PC-3 (cell line): ENCODE measurements around the gene GALNT1. TPM values are rescaled to one million over a fixed set of nuclear protein-coding genes. Genes with fewer than 3 reads are reported as not detected.

Experiments used
- ATAC-seq: fragments of 200-7000 bp; cut with Tn5 transposase; 2 replicates; pipeline ENCODE4 v1.9.1; 2020; ENCODE audit warnings: mild to moderate bottlenecking, moderate library complexity
- BruUV-seq: library from RNA; stranded (reverse); fragments of 400-500 nt; replicated peaks from 2 replicates; lab custom pipeline; 2021; lab: Mats Ljungman, UMichigan
- CTCF ChIA-PET: fragments of 300-600 bp; sonication (Branson Sonifier 250); formaldehyde crosslinking; loops from one replicate; lab custom pipeline; 2022; ENCODE audit warnings: antibody characterized with exemption; lab: Charles Lee
- POLR2A ChIA-PET: fragments of 300-600 bp; sonication (Branson Sonifier 250); formaldehyde crosslinking; loops from one replicate; lab custom pipeline; 2022; ENCODE audit warnings: antibody characterized with exemption; ENCODE audit not compliant: unreplicated experiment; lab: Charles Lee
- DNase-seq: peaks from one replicate; pipeline ENCODE4 v3.0.0-alpha.2; 2015
- H2AFZ ChIP-seq: fragments of 300-600 bp; sonication (generic); 2 replicates; pipeline ENCODE4 v1.6.0; 2016; ENCODE audit warnings: antibody characterized with exemption, low read length
- H3F3A ChIP-seq: fragments of 300-600 bp; sonication (generic); one replicate; pipeline ENCODE4 v1.6.0; 2017; ENCODE audit warnings: antibody characterized with exemption, low read length, control low read depth, mild to moderate bottlenecking; ENCODE audit not compliant: unreplicated experiment
- H3K27ac ChIP-seq: fragments of 300-600 bp; sonication (generic); 2 replicates; pipeline ENCODE4 v1.5.1; 2016; ENCODE audit warnings: mild to moderate bottlenecking, low read length
- H3K27me3 ChIP-seq: fragments of 300-600 bp; sonication (generic); 2 replicates; pipeline ENCODE4 v1.6.1; 2016; ENCODE audit warnings: low read length, mixed read lengths
- H3K36me3 ChIP-seq: fragments of 300-600 bp; sonication (generic); 2 replicates; pipeline ENCODE4 v1.6.1; 2016; ENCODE audit warnings: low read depth, mixed run types, low read length, mixed read lengths
- H3K4me1 ChIP-seq: fragments of 300-600 bp; sonication (generic); 2 replicates; pipeline ENCODE4 v1.5.1; 2016; ENCODE audit warnings: low read length; ENCODE audit not compliant: insufficient read depth
- H3K4me2 ChIP-seq: fragments of 300-600 bp; sonication (generic); 2 replicates; pipeline ENCODE4 v1.6.0; 2016; ENCODE audit warnings: low read length
- H3K4me3 ChIP-seq: fragments of 300-600 bp; sonication (generic); 2 replicates; pipeline ENCODE4 v1.5.1; 2016; ENCODE audit warnings: mild to moderate bottlenecking, low read length, mixed read lengths
- H3K79me2 ChIP-seq: fragments of 300-600 bp; sonication (generic); 2 replicates; pipeline ENCODE4 v1.6.1; 2017; ENCODE audit warnings: low read length, mixed read lengths
- H3K9ac ChIP-seq: fragments of 300-600 bp; sonication (generic); 2 replicates; pipeline ENCODE4 v1.6.0; 2016; ENCODE audit warnings: mild to moderate bottlenecking, low read length
- H3K9me2 ChIP-seq: fragments of 300-600 bp; sonication (generic); replicated peaks from 2 replicates; pipeline ENCODE4 v1.6.1; 2016; ENCODE audit warnings: mixed run types, low read length, mixed read lengths
- H3K9me3 ChIP-seq: fragments of 300-600 bp; sonication (generic); 2 replicates; pipeline ENCODE4 v1.6.1; 2016; ENCODE audit warnings: low read length, mixed read lengths
- H4K20me1 ChIP-seq: fragments of 300-600 bp; sonication (generic); 2 replicates; pipeline ENCODE4 v1.6.1; 2016; ENCODE audit warnings: low read length, mixed read lengths
- CTCF ChIP-seq: fragments of 300-600 bp; sonication (generic); conservative IDR thresholded peaks from 2 replicates; pipeline ENCODE4 v1.5.1; 2017; ENCODE audit warnings: antibody characterized with exemption, low read depth, mild to moderate bottlenecking, low read length
- EZH2 ChIP-seq: fragments of 300-600 bp; sonication (generic); IDR thresholded peaks from one replicate; pipeline ENCODE4 v1.6.1; 2017; ENCODE audit warnings: antibody characterized with exemption, mild to moderate bottlenecking, low read length; ENCODE audit not compliant: unreplicated experiment
- EZH2phosphoT487 ChIP-seq: fragments of 300-600 bp; sonication (generic); IDR thresholded peaks from 2 replicates; pipeline ENCODE4 v1.6.1; 2018; ENCODE audit warnings: mild to moderate bottlenecking, antibody characterized with exemption, low read length, borderline replicate concordance
- intact Hi-C: fragments of 100-400 bp; cut with micrococcal nuclease; formaldehyde crosslinking; loops from 2 replicates; pipeline ENCODE4 v1.9.0; 2023
- total RNA-seq: library from RNA; depleted of rRNA; stranded (reverse); fragments of >200 nt; gene quantifications from 2 replicates; pipeline ENCODE4 v1.2.3, GENCODE V29; 2014

GALNT1 gene
- total RNA-seq, 1 experiment from 2014 or later = 25.0 TPM

GRCh38 chr18:35697869-35698268 lies 116.3 kb downstream of the GALNT1 start:
- no peaks in the 10 kb centered on the region for H3K36me3 ChIP-seq
- POLR2A ChIA-PET = no interaction called here
- no peak overlapping the region for H3K4me2 ChIP-seq
- H3K27ac ChIP-seq = no peak overlapping the region
- TF ChIP-seq CTCF = no peak
- no peak for TF ChIP-seq EZH2
- TF ChIP-seq EZH2phosphoT487 = no peak
- intact Hi-C loops = no loop called here
- no peak overlapping the region for H2AFZ ChIP-seq
- no TSS peak for BruUV-seq
- H3K4me3 ChIP-seq = no peak overlapping the region
- H3K9ac ChIP-seq = no peak overlapping the region
- H3K27me3 ChIP-seq = no peaks in the 10 kb centered on the region
- H3K9me3 ChIP-seq = no peaks in the 10 kb centered on the region
- no peaks in the 10 kb centered on the region for H3F3A ChIP-seq
- no peaks in the 10 kb centered on the region for H3K9me2 ChIP-seq
- peaks cover 3% of the 10 kb centered on the region; the same call in 1 of the 2 replicates for H3K4me1 ChIP-seq
- DNase-seq (no peak), ATAC-seq (no peak)
- no peaks in the 10 kb centered on the region for H4K20me1 ChIP-seq
- CTCF ChIA-PET = no interaction called here
- H3K79me2 ChIP-seq = no peaks in the 10 kb centered on the region

DNA sequence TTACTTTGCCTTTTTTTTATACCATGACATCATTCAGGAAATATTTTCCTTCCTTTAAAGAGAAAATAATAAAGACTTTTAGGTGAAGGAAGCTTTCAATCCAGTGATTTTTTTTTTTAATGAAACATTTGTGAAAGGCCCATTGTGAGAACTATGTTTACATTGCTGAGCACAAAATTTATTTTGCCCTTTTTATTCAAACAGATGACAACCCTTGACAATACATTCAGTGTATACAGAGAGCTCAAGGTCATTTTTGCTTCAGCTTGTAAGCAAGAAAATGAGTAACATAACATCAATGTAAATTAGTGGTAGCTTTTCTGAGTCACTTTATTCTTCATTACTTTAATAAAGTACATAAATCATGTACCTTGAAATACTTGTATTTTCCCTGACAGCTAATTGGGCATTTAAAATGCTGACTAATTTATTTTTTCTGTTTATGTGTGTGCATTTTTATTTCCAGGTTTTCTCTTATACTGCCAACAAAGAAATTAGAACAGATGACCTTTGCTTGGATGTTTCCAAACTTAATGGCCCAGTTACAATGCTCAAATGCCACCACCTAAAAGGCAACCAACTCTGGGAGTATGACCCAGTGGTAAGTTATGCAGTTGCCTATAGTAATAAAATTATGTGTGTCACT lies 121.6 kb downstream of the GALNT1 start:
- ATAC-seq (peak; percentile 92), DNase-seq (peak; percentile 46)
- BruUV-seq = no TSS peak
- Histone ChIP-seq H3F3A (no peaks in the 10 kb centered on the region), H3K4me1 (peaks cover 15% of the 10 kb centered on the region; the same call in 1 of the 2 replicates), H3K4me3 (no peak overlapping the region), H3K27me3 (no peaks in the 10 kb centered on the region), H3K9me2 (no peaks in the 10 kb centered on the region), H3K4me2 (no peak overlapping the region; the same call in 1 of the 2 replicates), H3K79me2 (no peaks in the 10 kb centered on the region), H3K27ac (peak overlapping the region; percentile 60), H3K9me3 (no peaks in the 10 kb centered on the region), H3K36me3 (no peaks in the 10 kb centered on the region), H3K9ac (no peak overlapping the region), H2AFZ (no peak overlapping the region), H4K20me1 (no peaks in the 10 kb centered on the region)
- intact Hi-C loops = loop anchor here (1.0 kb wide), 1 partner anchor 120 kb away; no protein-coding TSS in a partner anchor
- ChIA-PET CTCF (no interaction called here), POLR2A (no interaction called here)
- no peak for TF ChIP-seq EZH2phosphoT487
- no peak for TF ChIP-seq EZH2
- TF ChIP-seq CTCF = no peak

GRCh38 chr18:35705988-35706387 lies 124.4 kb downstream of the GALNT1 start:
- ChIA-PET CTCF (no interaction called here), POLR2A (no interaction called here)
- Histone ChIP-seq H3F3A (no peaks in the 10 kb centered on the region), H3K79me2 (no peaks in the 10 kb centered on the region), H3K9ac (no peak overlapping the region), H3K4me1 (peaks cover 15% of the 10 kb centered on the region; the same call in 1 of the 2 replicates), H2AFZ (no peak overlapping the region), H3K9me2 (no peaks in the 10 kb centered on the region), H3K9me3 (no peaks in the 10 kb centered on the region), H4K20me1 (no peaks in the 10 kb centered on the region), H3K36me3 (no peaks in the 10 kb centered on the region), H3K27ac (no peak overlapping the region), H3K4me3 (no peak overlapping the region), H3K4me2 (no peak overlapping the region), H3K27me3 (no peaks in the 10 kb centered on the region)
- DNase-seq = no peak
- no peak for ATAC-seq
- no peak for TF ChIP-seq EZH2phosphoT487
- TF ChIP-seq CTCF = no peak
- TF ChIP-seq EZH2 = no peak
- intact Hi-C loops = no loop called here
- no TSS peak for BruUV-seq
